RPMI8226 (cell line): ENCODE results near the gene C3orf20.

Source experiments
- DNase-seq: peaks from one replicate; pipeline ENCODE4 v3.0.0-alpha.2; 2015

C3orf20 gene

DNA sequence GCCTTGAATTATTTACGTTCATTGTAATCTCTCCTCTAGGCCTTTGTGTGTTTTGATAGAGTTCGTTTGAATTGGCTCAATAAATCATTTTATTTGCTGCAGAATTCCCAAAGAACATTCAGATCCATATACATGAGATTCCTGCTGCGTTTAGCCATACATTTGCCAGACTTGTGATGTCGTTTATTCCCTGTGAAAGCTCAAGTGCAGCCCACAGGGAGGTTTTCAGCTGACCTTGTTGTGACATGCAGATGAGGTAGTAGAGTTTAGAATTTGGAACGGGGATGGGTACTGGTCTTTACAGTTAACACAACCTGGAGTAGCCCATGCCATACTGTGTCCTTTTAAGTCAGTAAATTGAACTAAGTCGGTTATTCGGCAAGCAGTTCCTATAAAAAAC is at the start of gene C3orf20:
Gene C3orf20 (plus strand): TSS at position 301 of the 400 bp plus-strand sequence. CDS start 7,573 bp downstream, outside the sequence.
- DNase-seq: no peak

DNA sequence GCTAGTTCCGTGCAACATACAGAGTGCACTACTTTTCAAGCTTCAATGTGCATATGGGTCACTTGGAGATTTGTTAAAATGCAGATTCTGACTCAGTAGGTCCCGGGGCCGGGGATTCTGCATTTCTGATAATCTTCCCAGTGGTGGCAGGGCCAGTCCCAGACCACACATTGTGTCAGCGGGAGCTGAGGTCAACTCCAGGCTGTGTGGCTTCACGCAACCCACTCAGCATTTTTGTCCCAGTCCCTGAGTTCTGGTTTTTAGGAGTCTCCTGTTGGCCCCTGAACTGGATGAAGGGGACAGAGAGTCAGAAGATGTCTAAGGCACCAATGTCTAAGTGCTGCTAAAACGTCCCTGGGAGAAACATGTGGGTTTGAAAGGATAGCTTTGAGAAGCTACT is 49.5 kb upstream of the C3orf20 start:
- DNase-seq: no peak

DNA sequence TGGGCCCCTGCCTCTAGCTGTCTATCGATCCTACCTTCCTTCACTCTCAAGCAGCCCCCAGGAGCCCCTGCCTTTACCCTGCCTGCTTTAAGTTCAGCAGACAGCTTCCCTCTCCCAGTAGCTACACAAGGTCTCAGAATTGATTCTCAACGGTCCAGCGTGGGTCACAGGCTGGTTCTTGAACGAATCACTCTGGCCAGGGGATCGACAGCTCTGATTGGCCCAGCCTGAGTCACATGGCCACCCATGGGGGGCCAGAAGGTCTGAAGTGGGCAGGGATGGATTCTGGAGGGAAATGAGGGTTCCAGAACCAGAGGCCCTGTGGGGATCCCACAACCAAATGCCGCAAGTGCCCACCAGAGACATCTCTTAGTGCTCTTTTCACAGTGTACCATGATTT is 47.1 kb upstream of the C3orf20 start:
- DNase-seq: no peak

DNA sequence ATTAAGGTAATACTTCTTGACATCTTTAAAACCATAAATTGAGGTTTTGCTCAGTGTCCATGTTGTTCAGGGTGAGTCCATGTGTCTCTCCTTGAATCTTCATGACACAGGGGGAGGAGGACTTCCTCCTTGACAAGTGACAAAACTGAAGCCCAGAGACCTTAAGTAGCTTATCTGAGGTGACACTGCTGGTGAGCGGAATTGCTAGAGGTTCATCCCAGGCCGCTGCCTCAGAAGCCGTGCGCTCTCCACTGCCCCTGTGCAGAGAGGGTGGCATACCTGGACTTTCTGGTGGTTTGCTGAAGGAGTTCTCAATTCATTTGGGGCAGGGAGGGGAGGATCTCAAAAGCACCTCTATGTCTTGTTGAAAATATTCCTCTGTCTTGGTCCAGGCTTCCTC is 46.5 kb upstream of the C3orf20 start:
- DNase-seq: no peak

DNA sequence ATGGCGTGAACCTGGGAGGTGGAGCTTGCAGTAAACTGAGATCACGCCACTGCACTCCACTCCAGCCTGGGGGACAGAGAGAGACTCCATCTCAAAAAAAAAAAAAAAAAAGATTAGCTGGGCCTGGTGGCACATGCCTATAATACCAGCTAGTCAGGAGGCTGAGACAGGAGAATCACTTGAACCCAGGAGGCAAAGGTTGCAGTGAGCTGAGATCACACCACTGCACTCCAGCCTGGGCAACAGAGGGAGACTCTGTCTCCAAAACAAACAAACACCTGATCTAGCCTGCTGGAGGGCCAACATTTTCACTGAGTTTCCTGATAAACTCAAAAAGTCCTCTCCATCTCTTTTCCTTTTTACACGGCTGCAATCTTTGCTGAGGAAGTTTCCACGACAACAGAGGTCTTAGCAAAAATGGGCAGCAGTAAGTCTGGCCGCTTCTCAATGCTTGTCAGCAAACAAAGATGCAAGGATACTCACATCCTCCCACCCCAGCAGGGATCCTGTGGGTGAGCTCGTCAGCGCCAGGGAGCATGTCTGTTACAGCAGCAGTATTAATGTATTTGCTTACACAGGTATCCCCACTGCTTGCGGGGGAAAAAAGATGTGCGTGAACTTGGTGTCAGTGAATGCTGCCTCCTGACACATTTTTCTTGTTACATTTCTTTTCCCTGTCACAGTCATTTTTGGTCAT is 44.4 kb upstream of the C3orf20 start:
- DNase-seq: no peak

DNA sequence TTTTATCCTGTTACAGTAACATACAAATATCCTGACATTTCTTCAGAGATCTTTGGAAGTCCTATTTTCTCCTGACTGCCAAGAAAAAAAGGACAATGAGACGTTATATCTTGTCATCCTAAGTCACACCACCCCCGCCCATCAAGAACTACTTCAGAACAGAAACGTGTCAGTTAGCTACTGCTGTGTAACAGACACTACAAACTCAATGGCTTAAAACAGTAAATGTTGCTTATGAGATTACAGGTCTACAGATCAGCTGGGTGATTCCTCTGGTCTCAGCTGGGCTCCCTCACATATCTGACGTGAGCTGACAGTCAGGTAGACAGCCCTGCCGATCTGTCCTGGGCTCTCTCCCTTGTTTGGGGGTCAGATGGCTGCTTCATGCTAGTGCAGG is 43.8 kb upstream of the C3orf20 start:
- no peak for DNase-seq

DNA sequence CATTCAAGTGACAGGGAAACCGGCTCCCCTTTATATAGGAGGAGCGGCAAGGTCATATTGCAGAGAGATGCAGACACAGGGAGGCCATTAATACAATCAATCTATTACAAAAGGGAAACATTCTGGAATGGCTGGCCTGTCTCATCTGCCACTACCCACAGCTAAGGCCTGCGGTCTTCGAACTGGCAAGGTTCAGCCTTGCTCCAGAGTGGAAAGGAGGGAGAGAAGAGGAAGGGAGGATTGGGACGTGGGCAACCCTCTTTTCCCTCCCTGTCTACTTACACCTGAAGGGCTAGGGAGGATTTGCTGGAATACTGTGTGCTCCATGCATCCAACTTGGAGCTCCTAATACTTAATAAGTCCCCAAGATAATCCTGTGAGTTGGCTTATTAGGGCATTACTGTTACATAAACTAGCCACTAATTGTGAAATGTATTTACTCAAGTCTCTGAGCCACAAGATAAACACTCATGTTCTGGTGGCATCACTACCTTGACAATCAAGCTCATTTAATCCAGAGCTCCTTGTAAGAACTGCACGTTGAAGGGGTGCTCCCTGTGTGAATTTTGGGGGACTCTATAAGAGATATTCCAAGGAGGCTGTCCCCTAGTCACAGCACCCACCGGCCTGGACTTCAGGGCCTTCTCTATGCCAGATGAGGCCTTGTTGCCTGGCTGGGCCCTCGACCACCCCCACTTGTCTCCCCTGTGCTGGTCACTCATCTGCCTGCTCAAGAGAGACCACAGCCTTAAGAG is 43.1 kb upstream of the C3orf20 start:
- no peak for DNase-seq

DNA sequence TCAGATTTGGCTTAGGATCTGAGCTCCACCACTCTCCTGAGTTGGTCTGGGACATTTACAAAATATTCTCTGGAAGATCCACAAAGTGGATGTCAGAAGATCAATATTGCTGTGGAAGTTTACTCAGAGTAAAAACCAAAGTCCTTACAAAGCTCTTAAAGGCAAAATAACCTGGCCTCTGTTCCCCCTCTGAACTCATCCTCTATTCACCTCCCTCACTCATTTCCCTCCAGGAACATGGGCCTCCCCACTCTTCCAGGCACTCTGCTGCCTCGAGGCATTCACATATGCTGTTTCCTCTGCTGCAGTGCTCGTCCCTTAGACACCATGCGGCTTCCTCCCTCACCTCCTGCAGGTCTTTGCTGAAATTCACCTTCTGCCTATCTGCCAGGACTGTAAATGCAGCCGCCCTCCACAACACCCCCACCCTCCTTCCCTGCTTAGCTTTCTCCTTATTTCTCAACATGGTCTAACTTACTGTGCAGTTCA is 42.5 kb upstream of the C3orf20 start:
- DNase-seq: no peak

DNA sequence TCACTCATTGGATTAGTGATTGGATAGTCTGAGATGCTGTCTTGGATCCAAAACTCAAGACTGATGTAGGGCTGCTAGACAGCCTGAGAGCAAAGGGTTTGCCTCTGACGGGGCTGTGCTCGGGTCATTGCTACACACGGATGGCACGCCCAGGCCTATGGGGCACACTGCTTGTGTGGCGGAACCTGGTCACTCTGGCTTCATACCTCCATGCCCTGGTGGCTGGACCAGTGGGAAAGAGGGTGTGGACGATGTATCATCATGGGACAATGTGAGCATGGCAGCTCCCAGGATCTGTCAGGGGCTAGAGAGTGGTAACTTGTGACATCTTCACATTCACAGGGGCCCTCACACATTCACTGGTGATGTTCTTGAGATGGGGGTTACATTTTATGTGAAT is 41.5 kb upstream of the C3orf20 start:
- DNase-seq: no peak

DNA sequence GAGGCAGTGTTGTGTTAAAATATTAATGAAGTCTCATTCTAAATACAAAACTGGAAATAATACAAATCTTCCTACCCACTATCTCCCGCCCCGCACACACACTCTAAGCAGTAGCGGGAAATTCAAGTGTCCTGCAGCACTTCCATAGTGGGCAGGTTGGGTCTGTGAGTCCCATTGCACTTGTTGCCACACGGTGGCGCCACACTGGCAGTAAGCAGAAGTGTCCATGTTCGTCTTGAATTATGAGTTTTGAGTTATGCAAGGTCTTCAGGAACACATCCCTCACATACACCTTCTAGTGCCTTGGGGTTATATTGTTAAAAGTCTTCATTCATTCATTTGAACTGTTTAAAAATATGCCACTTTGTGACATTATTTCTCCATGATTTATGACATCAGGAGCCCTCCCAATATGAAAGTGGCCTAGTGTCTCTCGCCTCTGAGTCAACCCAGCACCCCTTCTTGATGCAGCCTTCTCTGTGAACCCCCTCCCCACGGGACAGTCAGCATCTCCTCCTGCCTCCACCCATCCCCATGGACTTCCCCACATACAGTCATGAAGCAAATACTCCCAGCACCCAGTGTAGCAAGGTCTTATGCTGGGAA is 41.0 kb upstream of the C3orf20 start:
- peak; percentile 74 for DNase-seq

DNA sequence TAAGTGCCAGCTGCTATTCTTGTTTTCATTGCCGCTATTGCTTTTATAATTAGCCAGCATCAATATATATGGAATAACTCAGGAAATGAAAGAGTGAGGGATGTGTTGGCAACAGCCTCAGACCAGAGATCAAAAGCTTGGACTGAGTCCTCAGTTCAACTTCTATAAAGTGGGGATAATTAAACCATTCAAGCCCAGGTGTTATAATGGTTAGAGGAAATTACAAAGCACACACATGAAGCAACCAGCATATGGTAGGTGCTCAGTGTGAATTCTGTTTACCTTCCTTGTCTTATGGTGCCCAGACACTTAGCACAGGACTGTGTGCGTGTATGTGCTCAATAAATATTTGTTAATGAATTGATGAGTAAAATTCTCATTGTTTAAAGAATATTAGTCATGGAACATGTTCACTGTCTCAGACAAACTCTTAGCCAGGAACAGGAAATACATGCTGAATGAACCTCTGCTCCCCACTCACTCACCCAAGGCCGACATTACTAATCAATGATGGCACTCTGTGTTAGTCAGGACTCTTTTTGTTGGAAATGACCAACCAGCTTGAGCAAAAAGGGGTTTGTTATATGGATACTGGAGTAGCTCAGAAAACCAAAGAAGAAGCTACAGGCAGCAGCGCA is 40.1 kb upstream of the C3orf20 start:
- no peak for DNase-seq

DNA sequence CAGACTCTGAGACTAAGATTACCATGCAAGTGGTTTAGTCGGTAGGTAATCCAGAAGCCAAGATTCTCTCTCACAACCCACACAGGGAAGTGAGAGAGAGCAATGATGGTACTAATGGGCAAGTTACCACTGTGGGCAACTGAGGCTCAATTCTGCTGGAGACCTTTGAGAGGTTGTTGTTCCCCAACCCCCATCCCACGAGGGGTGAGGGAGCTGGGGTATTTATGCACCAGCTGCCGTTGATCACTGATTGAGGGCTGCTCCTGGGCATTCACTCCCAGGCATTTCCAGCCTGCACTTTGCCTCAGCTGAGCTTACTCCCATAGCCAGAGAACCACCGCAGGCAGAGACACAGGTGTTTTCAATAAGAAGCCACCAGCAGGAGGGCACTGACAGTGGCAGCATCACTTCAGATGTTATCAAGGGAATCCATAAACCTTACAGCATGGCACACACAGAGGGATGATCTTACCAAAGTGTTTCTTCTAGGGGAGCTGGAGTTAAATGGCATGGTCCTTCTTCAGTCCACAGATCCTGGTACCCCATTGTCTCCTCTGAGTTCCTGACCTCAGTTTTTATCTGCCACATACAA is 38.3 kb upstream of the C3orf20 start:
- no peak for DNase-seq

DNA sequence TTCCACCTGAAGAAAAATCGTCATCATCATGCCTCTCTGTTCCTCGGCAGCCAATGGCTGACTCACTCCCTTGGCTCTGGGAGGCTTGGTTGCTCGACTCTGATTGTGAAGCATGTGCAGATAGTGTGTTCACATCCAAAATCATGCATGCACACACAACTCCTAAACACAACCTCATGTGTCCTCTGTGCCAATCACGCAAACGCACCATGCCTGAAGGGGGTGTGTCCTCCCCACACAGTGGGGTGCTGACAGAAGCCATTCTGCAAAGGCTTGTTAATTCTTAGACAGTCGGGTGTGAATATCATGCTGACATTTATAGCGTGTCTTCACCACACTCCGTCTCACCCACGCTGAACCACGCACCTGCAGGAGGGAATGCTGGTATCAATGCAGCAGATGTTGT is 34.8 kb upstream of the C3orf20 start:
- no peak for DNase-seq

DNA sequence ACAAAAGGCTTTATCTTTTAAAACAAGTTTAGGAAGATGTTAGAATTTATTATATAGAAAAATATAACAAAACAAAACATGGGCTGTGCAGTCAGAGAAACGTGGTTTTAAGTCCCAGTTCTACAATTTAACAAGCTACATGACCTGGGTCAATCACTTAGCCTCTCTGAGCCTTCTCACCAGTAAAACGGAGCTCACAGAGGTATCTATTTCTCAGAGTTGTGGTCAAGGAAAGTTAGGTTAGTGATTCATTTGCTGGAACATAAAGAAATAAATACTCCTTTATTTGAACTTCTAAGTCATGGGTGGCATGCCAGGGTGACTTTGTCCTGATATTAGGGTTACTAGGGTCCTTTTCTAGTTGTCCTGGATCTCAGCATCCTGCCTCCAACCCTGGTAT is 34.2 kb upstream of the C3orf20 start:
- DNase-seq: no peak

DNA sequence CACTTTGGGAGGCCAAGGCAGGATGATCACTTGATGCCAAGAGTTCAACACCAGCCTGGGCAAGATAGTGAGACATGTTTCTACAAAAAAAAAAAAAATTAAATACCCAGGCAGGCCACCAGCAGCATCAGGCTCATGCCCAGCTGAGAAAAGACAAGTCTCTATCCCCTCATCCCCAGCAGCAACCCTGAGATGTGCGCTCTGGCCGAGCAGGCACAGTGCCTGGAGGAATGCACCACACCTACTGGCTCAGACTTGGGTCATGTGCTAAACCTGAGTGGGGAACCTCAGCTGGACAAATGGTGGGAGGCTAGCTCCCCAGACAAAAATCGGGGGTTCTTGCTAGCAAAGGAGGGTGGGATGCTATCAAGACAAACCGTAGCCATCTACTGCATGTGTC is 33.6 kb upstream of the C3orf20 start:
- no peak for DNase-seq

DNA sequence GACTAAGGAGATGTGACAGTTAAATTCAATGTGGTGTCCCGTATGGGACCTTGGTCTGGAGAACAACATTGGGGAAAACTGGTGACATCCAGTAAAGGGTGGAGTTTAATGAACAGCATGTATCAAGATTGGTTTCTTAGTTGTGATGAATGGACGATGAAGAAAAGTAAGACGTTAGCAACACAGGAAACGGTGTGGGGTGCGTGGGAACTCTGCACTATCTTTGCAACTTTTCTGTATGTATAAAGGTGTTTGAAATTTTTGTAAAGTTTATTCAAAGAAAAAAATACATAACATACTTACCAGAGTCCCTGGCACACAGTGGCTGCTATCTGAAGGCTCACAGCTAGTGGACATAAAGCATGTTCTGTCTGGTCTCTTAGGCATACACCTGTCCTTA is 29.5 kb upstream of the C3orf20 start:
- no peak for DNase-seq

DNA sequence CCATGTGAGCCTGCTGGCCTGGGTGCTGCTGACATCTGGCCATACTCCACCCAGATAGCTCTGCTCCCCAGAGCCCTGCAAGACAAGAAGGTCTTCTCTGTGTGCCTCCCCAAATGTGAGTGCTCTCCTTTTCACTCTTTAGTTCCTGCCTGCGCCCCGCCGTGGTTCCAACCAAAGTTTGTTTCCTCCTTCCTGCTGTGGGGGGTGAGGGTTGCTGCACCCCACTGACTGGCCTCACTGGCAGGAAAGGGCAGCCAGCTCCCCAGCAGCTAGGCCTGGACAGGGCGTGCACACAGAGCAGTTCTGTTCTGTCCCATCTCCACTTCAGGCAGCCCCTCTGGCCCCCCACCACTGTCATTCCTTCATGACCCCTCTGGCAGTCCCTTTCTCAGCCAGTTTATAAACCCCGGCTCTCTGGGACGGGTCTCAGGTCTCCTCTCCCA is 28.8 kb upstream of the C3orf20 start:
- DNase-seq: no peak

DNA sequence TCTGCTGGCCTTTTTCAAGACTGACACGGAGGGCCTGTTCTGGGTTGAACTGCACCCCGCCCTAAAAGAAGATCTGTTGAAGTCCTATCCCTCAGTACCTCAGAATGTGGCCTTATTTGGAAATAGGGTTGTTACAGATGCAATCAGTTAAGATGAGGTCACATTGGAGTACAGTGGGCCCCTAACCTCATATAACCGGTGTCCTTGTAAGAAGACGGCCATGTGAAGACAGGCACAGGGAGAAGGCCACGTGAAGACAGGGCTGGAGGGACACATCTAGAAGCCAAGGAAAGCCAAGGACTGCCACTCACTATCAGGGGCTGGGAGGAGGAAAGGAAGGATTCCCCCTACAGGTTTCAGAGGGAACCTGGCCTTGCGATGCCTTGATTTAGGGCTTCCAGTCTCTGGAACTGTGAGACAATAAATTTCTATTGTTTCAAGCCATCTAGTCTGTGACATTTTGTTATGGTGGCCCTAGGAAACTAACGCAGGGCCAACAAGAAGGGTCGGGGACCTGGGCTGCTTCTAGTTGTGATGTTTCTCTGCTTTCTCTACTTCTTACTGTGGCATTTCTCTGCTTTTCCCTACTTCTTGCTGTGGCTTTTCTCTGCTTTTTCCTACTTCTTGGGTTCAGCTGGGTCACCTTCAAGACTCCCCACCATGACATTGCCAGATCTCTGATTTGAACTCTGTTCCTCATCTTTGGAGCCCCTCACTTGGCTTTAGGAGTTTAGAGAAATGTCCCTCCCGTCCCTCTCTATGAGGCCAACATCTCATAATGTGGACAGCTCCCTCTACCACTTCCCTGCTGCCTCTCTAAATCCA is 28.1 kb upstream of the C3orf20 start:
- no peak for DNase-seq

DNA sequence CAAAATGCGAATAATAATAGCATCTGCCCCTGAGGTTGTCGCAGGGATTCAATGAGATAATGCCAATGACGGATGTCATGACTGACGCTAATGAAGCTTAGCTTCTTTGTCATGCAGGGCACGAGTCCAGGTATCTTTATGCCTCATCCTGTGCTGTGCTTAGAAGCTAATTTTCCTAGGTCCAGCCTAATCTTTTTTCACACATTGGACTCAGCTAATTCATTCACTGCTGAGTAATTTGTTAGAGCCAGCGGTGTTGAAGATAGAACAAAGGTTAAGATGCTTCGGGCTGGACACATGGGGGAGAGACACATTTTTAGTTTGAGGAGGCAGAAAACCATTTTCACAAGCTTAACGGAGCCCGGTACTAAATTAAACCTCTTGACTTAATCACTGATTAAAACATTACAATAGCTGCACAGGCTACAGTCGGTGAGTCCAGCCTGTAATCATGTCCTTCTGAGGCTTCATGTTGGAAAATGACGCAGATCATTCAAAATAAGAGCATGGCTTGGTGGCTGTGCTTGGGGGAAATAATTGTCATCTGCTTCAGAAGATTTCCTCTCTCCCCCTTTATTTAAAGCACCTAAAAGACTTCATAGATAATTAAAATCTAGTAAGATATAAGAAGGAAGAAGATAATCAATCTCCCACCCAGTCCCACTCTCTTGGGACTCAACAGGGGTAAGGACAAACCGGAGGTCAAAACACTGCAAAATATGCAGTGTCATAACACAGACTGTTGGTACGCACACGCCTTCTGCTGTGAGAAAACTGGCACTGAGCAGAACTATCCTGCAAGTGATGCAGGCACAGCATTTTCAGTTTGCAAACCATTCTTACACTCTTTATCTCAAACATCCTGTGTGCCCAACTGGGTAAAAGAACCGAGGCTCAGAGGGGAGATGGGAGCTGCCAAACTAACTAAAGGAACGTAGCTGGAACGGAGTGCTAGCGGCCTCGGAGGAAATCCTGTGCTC is 26.7 kb upstream of the C3orf20 start:
- DNase-seq: no peak

DNA sequence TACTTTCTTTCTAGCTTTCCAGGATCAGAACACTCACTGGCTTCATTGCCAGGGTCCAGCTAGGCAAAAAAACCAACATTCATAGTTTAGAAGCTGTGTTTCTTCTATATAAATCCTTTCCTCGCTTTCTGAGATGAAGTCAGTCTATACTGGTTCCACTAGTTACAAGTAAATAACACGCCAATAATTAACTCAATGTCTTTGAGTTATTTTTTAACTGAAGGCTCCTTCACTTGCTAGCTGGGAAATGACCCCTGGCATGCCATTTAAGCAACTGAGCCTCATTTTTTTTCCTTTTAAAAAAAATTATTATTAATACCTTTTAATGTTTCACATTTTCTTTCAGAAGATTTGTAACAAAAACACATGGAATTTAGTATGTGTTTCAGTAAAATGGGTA is 25.5 kb upstream of the C3orf20 start:
- DNase-seq: no peak

DNA sequence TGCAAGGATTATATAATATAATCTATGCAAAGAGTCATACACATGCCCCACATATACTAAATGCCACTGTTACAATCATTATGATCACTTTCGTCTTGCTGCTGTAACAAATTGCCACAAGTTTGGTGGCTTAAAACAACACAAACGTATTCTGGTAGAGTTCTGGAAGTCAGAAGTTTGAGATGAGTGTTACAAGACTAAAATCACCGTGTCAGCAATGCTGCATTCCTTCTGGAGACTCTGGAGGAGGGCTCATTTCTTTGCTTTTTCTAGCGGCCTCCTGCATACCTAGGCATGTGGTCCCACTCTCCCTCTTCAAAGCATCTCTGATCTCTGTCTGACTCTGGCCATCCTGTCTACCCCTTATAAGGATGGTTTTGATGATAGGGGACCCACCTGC is 24.7 kb upstream of the C3orf20 start:
- no peak for DNase-seq
